ENCODE results near the gene SLC26A5.

SLC26A5 gene

DNA sequence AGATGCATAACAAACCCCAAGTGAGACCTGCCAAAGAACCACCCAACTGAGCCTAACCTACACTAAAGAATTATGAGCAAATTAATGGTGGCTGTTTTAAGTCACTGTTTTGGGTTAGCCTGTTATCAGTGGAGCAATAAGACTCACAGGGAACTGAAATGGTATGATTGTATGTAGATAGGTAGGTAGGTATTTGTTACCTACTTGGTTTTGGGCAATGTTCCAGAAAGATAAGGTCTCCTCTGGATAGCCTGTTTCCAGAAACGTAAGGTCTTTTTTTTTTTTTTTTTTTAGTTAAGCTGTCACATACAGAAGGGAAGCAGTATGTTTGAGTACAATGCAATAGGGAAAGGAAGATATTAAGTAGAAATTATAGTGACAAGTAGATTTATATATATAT lies 50.9 kb downstream of the SLC26A5 start:
- no peaks in the 10 kb centered on the region for H3K9me3 ChIP-seq (ENCODE audit: control insufficient read depth, low read length)
- no peak overlapping the region for H3K9ac ChIP-seq (ENCODE audit: low read length)
- H3K36me3 ChIP-seq (ENCODE audit: control insufficient read depth, insufficient read depth, low read length), result no peaks in the 10 kb centered on the region
- H3K4me3 ChIP-seq (ENCODE audit: low read length), result no peak overlapping the region
- no peaks in the 10 kb centered on the region for H3K27me3 ChIP-seq (ENCODE audit: control insufficient read depth, insufficient read depth, low read length)
- peaks cover 48% of the 10 kb centered on the region for H3K4me1 ChIP-seq (ENCODE audit: control insufficient read depth, insufficient read depth, low read length)

- H3K9ac ChIP-seq (ENCODE audit: low read length), result no peak overlapping the region
- H3K27me3 ChIP-seq (ENCODE audit: control insufficient read depth, insufficient read depth, low read length), result no peaks in the 10 kb centered on the region
- no peaks in the 10 kb centered on the region for H3K9me3 ChIP-seq (ENCODE audit: control insufficient read depth, low read length)
- no peaks in the 10 kb centered on the region for H3K36me3 ChIP-seq (ENCODE audit: control insufficient read depth, insufficient read depth, low read length)
- H3K4me1 ChIP-seq (ENCODE audit: control insufficient read depth, insufficient read depth, low read length), result peaks cover 53% of the 10 kb centered on the region
- no peak overlapping the region for H3K4me3 ChIP-seq (ENCODE audit: low read length)
Measured at GRCh38 chr7:103394566-103394965, 51.4 kb downstream of the SLC26A5 start.

DNA sequence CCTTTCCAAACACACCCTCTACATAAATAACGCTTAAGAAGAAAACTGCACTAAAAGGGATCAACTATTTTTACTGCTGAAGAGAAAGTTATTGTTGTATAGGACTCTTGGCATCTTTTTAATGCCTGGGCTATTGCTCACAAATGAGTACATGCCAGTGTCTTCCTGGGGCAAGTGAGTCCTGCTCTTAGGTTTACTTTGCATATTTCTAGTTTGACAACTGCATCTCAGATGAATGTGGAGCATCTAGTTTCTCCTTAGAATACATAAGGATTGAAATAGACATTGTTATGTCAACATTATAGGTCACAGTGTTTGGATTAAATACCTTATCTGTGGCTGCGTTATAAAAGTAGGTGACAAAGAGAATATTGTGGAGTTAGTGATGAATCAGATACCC lies 54.0 kb downstream of the SLC26A5 start:
- Histone ChIP-seq H3K4me1 (ENCODE audit: control insufficient read depth, insufficient read depth, low read length) (peaks cover 63% of the 10 kb centered on the region), H3K27me3 (ENCODE audit: control insufficient read depth, insufficient read depth, low read length) (no peaks in the 10 kb centered on the region), H3K9ac (ENCODE audit: low read length) (no peak overlapping the region), H3K9me3 (ENCODE audit: control insufficient read depth, low read length) (no peaks in the 10 kb centered on the region), H3K36me3 (ENCODE audit: control insufficient read depth, insufficient read depth, low read length) (no peaks in the 10 kb centered on the region), H3K4me3 (ENCODE audit: low read length) (no peak overlapping the region)

- H3K9ac ChIP-seq (ENCODE audit: low read length), result no peak overlapping the region
- peaks cover 59% of the 10 kb centered on the region for H3K4me1 ChIP-seq (ENCODE audit: control insufficient read depth, insufficient read depth, low read length)
- no peaks in the 10 kb centered on the region for H3K9me3 ChIP-seq (ENCODE audit: control insufficient read depth, low read length)
- no peak overlapping the region for H3K4me3 ChIP-seq (ENCODE audit: low read length)
- no peaks in the 10 kb centered on the region for H3K36me3 ChIP-seq (ENCODE audit: control insufficient read depth, insufficient read depth, low read length)
- H3K27me3 ChIP-seq (ENCODE audit: control insufficient read depth, insufficient read depth, low read length), result no peaks in the 10 kb centered on the region
Measured at GRCh38 chr7:103391150-103391549, 54.9 kb downstream of the SLC26A5 start.

- Histone ChIP-seq H3K9me3 (ENCODE audit: control insufficient read depth, low read length) (no peaks in the 10 kb centered on the region), H3K27me3 (ENCODE audit: control insufficient read depth, insufficient read depth, low read length) (no peaks in the 10 kb centered on the region), H3K4me3 (ENCODE audit: low read length) (no peak overlapping the region), H3K36me3 (ENCODE audit: control insufficient read depth, insufficient read depth, low read length) (no peaks in the 10 kb centered on the region), H3K9ac (ENCODE audit: low read length) (no peak overlapping the region), H3K4me1 (ENCODE audit: control insufficient read depth, insufficient read depth, low read length) (peaks cover 50% of the 10 kb centered on the region)
Measured at GRCh38 chr7:103389263-103389662, 56.7 kb downstream of the SLC26A5 start.

- H3K27me3 ChIP-seq (ENCODE audit: control insufficient read depth, insufficient read depth, low read length), result no peaks in the 10 kb centered on the region
- no peak overlapping the region for H3K4me3 ChIP-seq (ENCODE audit: low read length)
- H3K36me3 ChIP-seq (ENCODE audit: control insufficient read depth, insufficient read depth, low read length), result no peaks in the 10 kb centered on the region
- H3K9me3 ChIP-seq (ENCODE audit: control insufficient read depth, low read length), result no peaks in the 10 kb centered on the region
- no peak overlapping the region for H3K9ac ChIP-seq (ENCODE audit: low read length)
- peaks cover 43% of the 10 kb centered on the region for H3K4me1 ChIP-seq (ENCODE audit: control insufficient read depth, insufficient read depth, low read length)
Measured at GRCh38 chr7:103388469-103389140, 57.4 kb downstream of the SLC26A5 start.

- no peak overlapping the region for H3K9ac ChIP-seq (ENCODE audit: low read length)
- no peaks in the 10 kb centered on the region for H3K36me3 ChIP-seq (ENCODE audit: control insufficient read depth, insufficient read depth, low read length)
Measured at GRCh38 chr7:103387242-103387641, 58.8 kb downstream of the SLC26A5 start.

DNA sequence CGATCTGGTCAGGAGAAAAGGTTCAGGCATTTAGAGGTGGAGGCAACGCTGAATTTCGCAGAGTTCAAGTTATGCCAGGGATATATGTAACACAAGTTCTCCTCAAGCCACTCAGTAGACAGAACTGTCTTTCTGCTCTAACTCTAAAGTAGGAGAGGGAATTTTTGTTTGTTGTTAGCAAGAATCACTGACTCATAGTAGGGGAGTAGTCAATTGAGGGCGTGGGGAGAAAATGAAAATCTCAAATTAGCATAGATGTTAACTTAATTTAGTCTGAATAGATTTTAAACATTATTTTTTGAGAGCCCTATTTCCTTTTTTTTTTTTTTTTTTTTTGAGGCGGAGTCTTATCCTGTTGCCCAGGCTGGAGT lies 64.0 kb downstream of the SLC26A5 start:
- H3K4me3 ChIP-seq (ENCODE audit: low read length), result no peak overlapping the region
- H3K27me3 ChIP-seq (ENCODE audit: control insufficient read depth, insufficient read depth, low read length), result no peaks in the 10 kb centered on the region
- peaks cover 7% of the 10 kb centered on the region for H3K4me1 ChIP-seq (ENCODE audit: control insufficient read depth, insufficient read depth, low read length)
- no peaks in the 10 kb centered on the region for H3K9me3 ChIP-seq (ENCODE audit: control insufficient read depth, low read length)
- no peaks in the 10 kb centered on the region for H3K36me3 ChIP-seq (ENCODE audit: control insufficient read depth, insufficient read depth, low read length)
- H3K9ac ChIP-seq (ENCODE audit: low read length), result no peak overlapping the region

More at GRCh38 chr7:103387242-103387641, 58.8 kb downstream of the SLC26A5 start:
- no peaks in the 10 kb centered on the region for H3K9me3 ChIP-seq (ENCODE audit: control insufficient read depth, low read length)
- H3K4me3 ChIP-seq (ENCODE audit: low read length), result no peak overlapping the region
- H3K4me1 ChIP-seq (ENCODE audit: control insufficient read depth, insufficient read depth, low read length), result peaks cover 33% of the 10 kb centered on the region
- H3K27me3 ChIP-seq (ENCODE audit: control insufficient read depth, insufficient read depth, low read length), result no peaks in the 10 kb centered on the region

GRCh38 chr7:103381280-103382031 lies 64.6 kb downstream of the SLC26A5 start:
- Histone ChIP-seq H3K27me3 (ENCODE audit: control insufficient read depth, insufficient read depth, low read length) (no peaks in the 10 kb centered on the region), H3K9ac (ENCODE audit: low read length) (no peak overlapping the region), H3K9me3 (ENCODE audit: control insufficient read depth, low read length) (no peaks in the 10 kb centered on the region), H3K36me3 (ENCODE audit: control insufficient read depth, insufficient read depth, low read length) (no peaks in the 10 kb centered on the region), H3K4me1 (ENCODE audit: control insufficient read depth, insufficient read depth, low read length) (peaks cover 7% of the 10 kb centered on the region), H3K4me3 (ENCODE audit: low read length) (no peak overlapping the region)

DNA sequence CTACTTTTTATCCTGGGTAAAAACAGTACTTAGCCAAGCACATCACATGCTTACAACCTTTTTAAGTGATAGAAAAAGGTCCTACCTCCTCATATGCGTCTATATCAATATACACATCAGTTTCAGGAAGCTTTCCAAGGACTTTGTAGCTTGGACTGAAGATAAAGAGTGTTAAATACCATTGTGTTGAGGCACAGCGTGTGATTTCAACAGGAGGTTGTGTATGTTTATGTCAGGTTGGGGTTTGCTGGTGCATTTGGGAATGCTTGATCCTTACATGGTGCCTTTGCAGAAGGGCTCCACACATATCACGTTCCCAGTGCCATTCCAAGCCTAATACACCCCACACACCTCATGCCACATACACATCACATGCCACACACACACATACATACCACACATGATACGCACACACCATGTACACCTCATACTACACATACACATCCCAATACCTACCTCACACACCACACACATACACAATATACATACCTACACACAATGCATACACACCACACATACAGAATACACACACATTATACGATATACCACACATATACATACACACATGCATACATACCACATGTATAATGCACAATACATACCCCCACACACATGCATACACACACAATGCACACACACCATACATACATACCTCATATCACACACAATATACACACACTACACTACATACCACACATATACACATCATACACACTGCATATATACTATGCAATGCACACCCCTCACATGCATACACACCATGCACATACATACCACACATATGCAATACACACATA lies 65.4 kb downstream of the SLC26A5 start:
- Histone ChIP-seq H3K9ac (ENCODE audit: low read length) (no peak overlapping the region), H3K4me1 (ENCODE audit: control insufficient read depth, insufficient read depth, low read length) (peaks cover 7% of the 10 kb centered on the region), H3K36me3 (ENCODE audit: control insufficient read depth, insufficient read depth, low read length) (no peaks in the 10 kb centered on the region), H3K4me3 (ENCODE audit: low read length) (no peak overlapping the region), H3K9me3 (ENCODE audit: control insufficient read depth, low read length) (no peaks in the 10 kb centered on the region), H3K27me3 (ENCODE audit: control insufficient read depth, insufficient read depth, low read length) (no peaks in the 10 kb centered on the region)

DNA sequence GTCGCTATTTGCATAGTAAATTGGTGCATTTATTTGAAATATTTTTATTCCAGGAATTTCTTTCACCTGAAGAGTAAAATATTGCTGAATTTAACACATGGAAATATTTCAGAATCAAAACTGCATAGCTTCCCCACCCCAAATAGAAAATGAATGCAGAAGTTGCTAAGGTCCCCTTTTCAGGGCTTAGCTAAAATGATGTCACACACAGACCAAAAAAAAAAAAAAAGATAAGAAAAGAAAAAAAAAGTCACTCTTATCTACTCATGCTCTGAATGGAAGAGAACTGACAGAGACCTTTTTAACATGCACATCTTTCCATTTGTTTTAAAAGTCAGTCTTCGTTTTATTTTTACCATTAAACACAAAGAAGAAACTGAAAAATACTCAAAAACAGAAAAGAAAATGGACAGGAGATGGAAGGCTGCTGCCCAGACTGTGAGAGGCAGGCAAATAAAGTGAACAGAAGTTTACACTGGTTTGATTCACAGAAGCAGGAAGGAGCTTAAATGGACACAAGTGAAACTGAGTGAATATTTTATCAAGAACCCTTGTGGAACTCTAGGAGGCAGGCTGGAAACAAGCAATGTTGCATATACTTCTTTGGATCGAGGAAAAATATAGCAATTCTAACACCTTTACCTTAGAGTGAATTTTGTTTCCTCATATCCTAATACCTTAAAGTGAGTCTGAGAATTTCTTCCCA lies 66.6 kb downstream of the SLC26A5 start:
- no peaks in the 10 kb centered on the region for H3K27me3 ChIP-seq (ENCODE audit: control insufficient read depth, insufficient read depth, low read length)
- H3K4me3 ChIP-seq (ENCODE audit: low read length), result no peak overlapping the region
- no peak overlapping the region for H3K9ac ChIP-seq (ENCODE audit: low read length)
- H3K4me1 ChIP-seq (ENCODE audit: control insufficient read depth, insufficient read depth, low read length), result peaks cover 7% of the 10 kb centered on the region
- no peaks in the 10 kb centered on the region for H3K36me3 ChIP-seq (ENCODE audit: control insufficient read depth, insufficient read depth, low read length)
- no peaks in the 10 kb centered on the region for H3K9me3 ChIP-seq (ENCODE audit: control insufficient read depth, low read length)

All from mucosa of stomach (tissue), 1 donor.